IPS DF 6.9 (cell line): ENCODE measurements around the gene MARCHF3.
"Not testable (repeated sequence)": the region's sequence is repeated elsewhere in the genome, so short reads cannot be mapped to it uniquely, and the experiment has no call there.

Experiments used
- DNase-seq: peaks from one replicate; pipeline ENCODE4 v3.0.0-alpha.2; 2013; ENCODE audit warnings: low read depth, low spot score
- H3K27ac ChIP-seq: one replicate; pipeline ENCODE4 v1.5.1; 2013; ENCODE audit warnings: low read length, control low read depth
- H3K27me3 ChIP-seq: 2 replicates; pipeline ENCODE4 v1.6.1; 2013; ENCODE audit warnings: mild to moderate bottlenecking, low read length; ENCODE audit not compliant: control insufficient read depth, insufficient read depth
- H3K36me3 ChIP-seq: 2 replicates; pipeline ENCODE4 v1.6.1; 2013; ENCODE audit warnings: low read length; ENCODE audit not compliant: control insufficient read depth, insufficient read depth
- H3K4me1 ChIP-seq: 2 replicates; pipeline ENCODE4 v1.6.1; 2013; ENCODE audit warnings: low read length; ENCODE audit not compliant: control insufficient read depth, insufficient read depth
- H3K4me3 ChIP-seq: 2 replicates; pipeline ENCODE4 v1.5.1; 2013; ENCODE audit warnings: mild to moderate bottlenecking, low read length
- H3K9me3 ChIP-seq: 2 replicates; pipeline ENCODE4 v1.6.1; 2013; ENCODE audit warnings: low read length, inconsistent platforms; ENCODE audit not compliant: control insufficient read depth, insufficient read depth
- WGBS: extraction: QIAGEN DNeasy Blood & Tissue Kit; methylation state at CpG from one replicate; pipeline ENCODE4 v1.1.7; 2013; ENCODE audit warnings: mixed read lengths, missing lambda C conversion rate; ENCODE audit not compliant: insufficient read length, insufficient coverage; 5-methylcytosine and 5-hydroxymethylcytosine counted together

Gene MARCHF3

GRCh38 chr5:126959188-126959587 lies 71.2 kb downstream of the MARCHF3 start:
- H3K4me1 ChIP-seq = no peaks in the 10 kb centered on the region; the same call in 1 of the 2 replicates

DNA sequence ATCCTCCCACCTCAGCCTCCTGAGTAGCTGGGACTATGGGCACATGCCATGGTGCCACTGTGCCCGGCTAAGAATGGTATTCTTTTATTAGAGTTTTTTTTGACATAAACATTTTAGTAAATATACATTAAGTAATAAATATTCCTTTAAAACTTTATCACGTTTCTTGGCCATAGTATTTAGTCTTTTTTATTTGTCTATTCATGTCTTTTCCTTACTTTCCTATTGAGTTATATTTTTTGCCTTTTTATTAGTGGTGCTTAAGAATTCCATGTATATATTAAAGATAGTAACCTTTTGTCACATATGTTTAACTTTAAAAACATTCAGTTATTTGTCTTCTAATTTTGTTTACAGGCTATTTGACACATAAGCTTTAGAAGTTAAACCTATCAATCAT lies 73.4 kb downstream of the MARCHF3 start:
- Histone ChIP-seq H3K9me3 (no peaks in the 10 kb centered on the region), H3K27ac (no peak overlapping the region), H3K27me3 (no peaks in the 10 kb centered on the region), H3K4me3 (no peak overlapping the region), H3K36me3 (no peaks in the 10 kb centered on the region), H3K4me1 (no peaks in the 10 kb centered on the region)
- WGBS = no CpG with 5 or more reads among the region's 2 CpGs
- DNase-seq = no peak

More at GRCh38 chr5:126959188-126959587, 71.2 kb downstream of the MARCHF3 start:
- Histone ChIP-seq H3K9me3 (no peaks in the 10 kb centered on the region), H3K27ac (no peak overlapping the region), H3K27me3 (no peaks in the 10 kb centered on the region), H3K4me3 (no peak overlapping the region), H3K36me3 (no peaks in the 10 kb centered on the region)
- no peak for DNase-seq

DNA sequence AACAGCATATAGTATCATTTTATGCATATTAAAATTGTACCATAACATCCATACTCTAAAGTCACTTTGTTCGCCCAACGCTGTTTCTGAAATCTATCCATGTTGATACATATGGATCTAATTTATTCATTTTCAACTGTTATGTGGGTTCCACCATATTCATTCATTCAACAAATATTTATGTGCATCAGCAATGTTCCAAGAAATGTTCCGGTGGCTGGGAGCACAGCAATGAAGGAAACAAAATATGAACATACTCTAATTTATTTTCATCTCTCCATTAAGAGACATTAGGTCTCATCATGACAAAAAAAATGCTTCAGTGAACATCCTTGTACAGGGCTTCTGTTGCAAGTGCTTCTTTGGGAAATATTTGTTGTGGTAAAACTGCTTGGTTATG lies 75.4 kb downstream of the MARCHF3 start:
- no CpG with 5 or more reads among the region's 3 CpGs for WGBS

GRCh38 chr5:126953640-126954039 lies 76.7 kb downstream of the MARCHF3 start:
- no peaks in the 10 kb centered on the region for H3K27me3 ChIP-seq
- no peaks in the 10 kb centered on the region for H3K36me3 ChIP-seq
- no CpG with 5 or more reads among the region's 2 CpGs for WGBS
- no peaks in the 10 kb centered on the region for H3K9me3 ChIP-seq
- DNase-seq = no peak
- no peak overlapping the region for H3K27ac ChIP-seq
- H3K4me3 ChIP-seq = no peak overlapping the region
- no peaks in the 10 kb centered on the region; the same call in 1 of the 2 replicates for H3K4me1 ChIP-seq

More for the DNA sequence above, 75.4 kb downstream of the MARCHF3 start:
- no peak overlapping the region for H3K4me3 ChIP-seq
- H3K36me3 ChIP-seq = no peaks in the 10 kb centered on the region
- H3K9me3 ChIP-seq = no peaks in the 10 kb centered on the region
- no peaks in the 10 kb centered on the region for H3K27me3 ChIP-seq
- no peak overlapping the region for H3K27ac ChIP-seq
- H3K4me1 ChIP-seq = no peaks in the 10 kb centered on the region
- DNase-seq = no peak

DNA sequence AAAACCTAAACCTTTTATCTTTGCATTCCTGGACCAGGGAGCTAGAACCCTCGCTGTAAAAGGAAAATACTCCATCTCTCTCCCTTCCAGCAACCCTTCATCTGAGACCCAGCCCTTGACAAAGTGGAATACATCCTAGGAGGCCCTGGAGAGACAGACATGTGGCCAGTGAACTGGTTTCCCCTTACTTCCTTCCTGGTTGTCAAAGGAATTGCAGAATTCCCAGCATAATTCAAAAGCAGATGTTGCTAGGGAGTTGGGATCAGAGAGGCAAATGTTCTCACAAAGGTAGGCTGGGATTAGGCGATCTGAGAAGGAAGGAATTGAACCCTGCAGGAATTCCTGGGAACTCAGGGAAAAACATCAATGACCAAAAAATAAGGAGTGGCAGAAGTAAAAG lies 80.9 kb downstream of the MARCHF3 start:
- DNase-seq = no peak
- WGBS = no CpG with 5 or more reads among the region's 2 CpGs
- Histone ChIP-seq H3K4me1 (no peaks in the 10 kb centered on the region; the same call in 1 of the 2 replicates), H3K36me3 (no peaks in the 10 kb centered on the region), H3K27ac (no peak overlapping the region), H3K4me3 (no peak overlapping the region), H3K9me3 (no peaks in the 10 kb centered on the region), H3K27me3 (no peaks in the 10 kb centered on the region)

DNA sequence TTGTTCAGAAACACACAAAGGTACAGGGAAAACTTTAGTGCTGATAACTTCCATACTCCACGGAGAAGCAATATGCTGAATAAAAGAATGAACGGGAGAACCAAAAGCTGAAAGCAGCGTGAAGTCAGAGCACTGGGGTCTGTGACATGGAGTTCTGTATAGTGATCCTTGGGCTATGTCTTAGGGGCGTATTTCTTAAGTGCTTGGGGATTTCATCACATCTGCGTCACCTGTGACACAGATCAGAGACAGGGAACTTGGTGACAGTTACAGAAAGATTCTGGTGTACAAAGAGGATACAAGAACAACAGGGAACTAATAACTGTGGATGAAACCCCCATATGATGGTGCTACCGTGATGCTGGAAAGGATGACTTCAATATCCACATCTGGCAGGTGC lies 81.9 kb downstream of the MARCHF3 start:
- no peaks in the 10 kb centered on the region for H3K36me3 ChIP-seq
- no peaks in the 10 kb centered on the region for H3K9me3 ChIP-seq
- H3K4me3 ChIP-seq = no peak overlapping the region
- WGBS = no CpG with 5 or more reads among the region's 6 CpGs
- H3K27ac ChIP-seq = no peak overlapping the region
- no peak for DNase-seq
- no peaks in the 10 kb centered on the region; the same call in 1 of the 2 replicates for H3K4me1 ChIP-seq
- no peaks in the 10 kb centered on the region for H3K27me3 ChIP-seq

DNA sequence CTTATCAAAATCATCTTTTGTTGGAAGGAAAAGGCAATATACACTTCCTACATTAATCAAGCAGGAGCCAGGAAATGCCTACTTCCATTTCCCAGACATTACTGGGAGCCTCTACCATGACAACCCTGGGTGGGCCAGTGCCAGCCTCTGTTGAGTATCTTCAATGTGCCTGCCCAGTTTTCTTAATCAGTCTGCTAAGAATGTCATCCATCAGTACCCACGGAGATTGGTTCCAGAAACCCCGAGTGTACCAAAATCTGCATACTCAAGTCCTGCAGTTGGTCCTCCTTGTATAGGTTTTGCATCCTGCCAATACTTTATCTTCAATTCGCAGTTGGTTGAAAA lies 82.4 kb downstream of the MARCHF3 start:
- H3K4me1 ChIP-seq = no peaks in the 10 kb centered on the region; the same call in 1 of the 2 replicates
- no peak overlapping the region for H3K27ac ChIP-seq
- DNase-seq = no peak
- no peaks in the 10 kb centered on the region for H3K9me3 ChIP-seq
- no peaks in the 10 kb centered on the region for H3K27me3 ChIP-seq
- WGBS = no CpG with 5 or more reads among the region's 3 CpGs
- H3K4me3 ChIP-seq = no peak overlapping the region
- H3K36me3 ChIP-seq = no peaks in the 10 kb centered on the region

GRCh38 chr5:126947146-126948010 lies 83.0 kb downstream of the MARCHF3 start:
- Histone ChIP-seq H3K4me3 (no peak overlapping the region), H3K9me3 (no peaks in the 10 kb centered on the region), H3K4me1 (no peaks in the 10 kb centered on the region; the same call in 1 of the 2 replicates), H3K27me3 (no peaks in the 10 kb centered on the region), H3K27ac (no peak overlapping the region), H3K36me3 (no peaks in the 10 kb centered on the region)
- WGBS = no CpG with 5 or more reads among the region's 5 CpGs
- no peak for DNase-seq

DNA sequence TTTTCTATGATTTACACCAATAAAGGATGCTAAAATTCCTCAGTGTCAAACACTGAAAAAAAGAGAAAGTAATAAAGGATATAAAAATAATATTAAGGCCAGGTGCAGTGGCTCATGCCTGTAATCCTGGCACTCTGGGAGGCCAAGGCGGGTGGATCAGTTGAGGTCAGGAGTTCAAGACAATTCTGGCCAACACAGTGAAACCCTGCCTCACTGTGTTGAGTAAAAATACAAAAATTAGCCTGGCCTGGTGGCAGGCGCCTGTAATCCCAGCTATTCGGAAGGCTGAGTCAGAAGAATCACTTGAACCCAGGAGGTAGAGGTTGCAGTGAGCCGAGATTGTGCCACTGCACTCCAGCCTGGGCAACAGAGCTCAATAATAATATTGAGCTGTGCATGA lies 87.5 kb downstream of the MARCHF3 start:
- DNase-seq, H3K27me3 ChIP-seq, H3K4me1 ChIP-seq, H3K9me3 ChIP-seq, H3K4me3 ChIP-seq, H3K36me3 ChIP-seq, H3K27ac ChIP-seq: not testable (repeated sequence)
- no CpG with 5 or more reads among the region's 4 CpGs for WGBS

- H3K27ac ChIP-seq = no peak overlapping the region
- no CpG with 5 or more reads among the region's 1 CpG for WGBS
- DNase-seq = no peak
- no peaks in the 10 kb centered on the region for H3K9me3 ChIP-seq
- H3K4me1 ChIP-seq = no peaks in the 10 kb centered on the region
- no peaks in the 10 kb centered on the region for H3K27me3 ChIP-seq
- H3K36me3 ChIP-seq = no peaks in the 10 kb centered on the region
- no peak overlapping the region for H3K4me3 ChIP-seq
Measured at GRCh38 chr5:126941403-126941802, 89.0 kb downstream of the MARCHF3 start.

DNA sequence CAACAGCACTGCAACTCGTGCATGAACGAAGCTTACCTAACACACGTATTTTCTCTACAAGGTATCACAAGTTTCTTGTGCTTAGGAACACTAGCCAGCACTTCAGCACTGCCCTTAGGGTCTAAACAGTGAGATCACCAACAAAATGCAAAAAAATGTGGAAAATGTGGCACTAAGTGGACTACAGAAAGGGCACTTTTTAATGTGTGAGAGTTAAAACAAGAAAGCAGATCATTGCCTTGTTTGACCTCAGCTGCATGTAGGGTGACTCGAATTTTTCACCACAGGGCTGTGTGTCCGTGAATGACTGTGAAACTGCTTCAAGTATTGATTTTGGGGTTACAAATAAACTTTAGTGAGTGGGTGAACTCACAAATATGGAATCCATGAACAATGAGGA lies 90.5 kb downstream of the MARCHF3 start:
- no peaks in the 10 kb centered on the region for H3K36me3 ChIP-seq
- no CpG with 5 or more reads among the region's 5 CpGs for WGBS
- H3K9me3 ChIP-seq = no peaks in the 10 kb centered on the region
- DNase-seq = no peak
- no peaks in the 10 kb centered on the region for H3K4me1 ChIP-seq
- no peak overlapping the region for H3K4me3 ChIP-seq
- no peaks in the 10 kb centered on the region for H3K27me3 ChIP-seq
- no peak overlapping the region for H3K27ac ChIP-seq
